AG04450 (cell line): ENCODE results near the gene ANKRD61. TPM values are rescaled to one million over a fixed set of nuclear protein-coding genes. Genes with fewer than 3 reads are reported as not detected.
"Not testable (repeated sequence)": the region's sequence is repeated elsewhere in the genome, so short reads cannot be mapped to it uniquely, and the experiment has no call there.

Source experiments
- CTCF ChIA-PET: fragments of 300-600, 350-600 bp; formaldehyde crosslinking; extraction: SDS; loops from one replicate; lab custom pipeline; 2022; ENCODE audit warnings: antibody characterized with exemption, inconsistent platforms; lab: Charles Lee
- POLR2A ChIA-PET: fragments of 350-600 bp; formaldehyde crosslinking; extraction: SDS; loops from one replicate; lab custom pipeline; 2021; ENCODE audit warnings: antibody characterized with exemption, inconsistent platforms; lab: Yijun Ruan, JAX
- DNase-seq: peaks from one replicate; pipeline ENCODE4 v3.0.0-alpha.2; 2011; ENCODE audit warnings: low read depth, low spot score
- H3K27ac ChIP-seq: one replicate; pipeline ENCODE4 v1.5.1; 2012; ENCODE audit warnings: low read depth, low read length, control low read depth
- H3K27me3 ChIP-seq: one replicate; pipeline ENCODE4 v1.6.0; 2012; ENCODE audit warnings: low read length; ENCODE audit not compliant: control insufficient read depth, insufficient read depth
- H3K4me3 ChIP-seq: 2 replicates; pipeline ENCODE4 v1.5.1; 2011; ENCODE audit warnings: mild to moderate bottlenecking, low read depth, low read length, control low read depth
- H3K9me3 ChIP-seq: 2 replicates; pipeline ENCODE4 v1.5.1; 2012; ENCODE audit warnings: low read length; ENCODE audit not compliant: control insufficient read depth, insufficient read depth
- polyA plus RNA-seq: library from polyadenylated mRNA; depleted of rRNA; stranded (reverse); fragments of >200 nt; gene quantifications from 2 replicates; pipeline ENCODE4 v1.2.3, GENCODE V29; 2011; rRNA removed
- small RNA-seq: library from RNA; depleted of rRNA; stranded (forward); fragments of <200 nt; gene quantifications from one replicate; pipeline ENCODE3, GENCODE V24; 2012; ENCODE audit warnings: low read depth; ENCODE audit not compliant: insufficient read length
- TF ChIP-seq, protein P1 (sequence below): IDR thresholded peaks from 2 replicates; pipeline ENCODE4 v1.5.1; 2011; ENCODE audit warnings: low read depth, low read length, control low read depth, inconsistent platforms

Gene ANKRD61
- polyA plus RNA-seq, 1 experiment: 0.22 TPM

DNA sequence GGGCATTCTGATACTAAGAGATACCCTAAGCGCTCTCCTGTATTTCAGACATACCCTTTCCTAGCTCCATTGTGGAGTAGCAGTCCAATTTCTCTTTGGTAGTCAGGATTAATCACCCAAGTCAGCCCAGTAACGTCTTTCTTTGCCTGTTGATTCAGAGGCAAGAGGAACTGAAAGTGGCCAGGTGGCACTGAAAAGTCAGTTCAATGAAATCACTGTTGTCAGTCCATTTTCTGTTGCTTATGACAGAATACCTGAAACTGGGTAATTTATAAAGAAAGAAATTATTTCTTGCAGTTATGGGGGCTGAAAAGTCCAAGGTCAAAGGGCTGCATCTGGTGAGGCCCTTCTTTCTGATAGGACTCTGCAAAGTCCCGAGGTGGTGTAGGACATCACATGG, 40.2 kb downstream of the ANKRD61 start:
- no peak for DNase-seq
- H3K27ac ChIP-seq: no peak overlapping the region
- no peaks in the 10 kb centered on the region for H3K27me3 ChIP-seq
- no peak overlapping the region for H3K4me3 ChIP-seq
- POLR2A ChIA-PET: interaction anchor here (0.6 kb wide), 1 partner anchor 611 kb away, joined by 5 read pairs; no protein-coding TSS in a partner anchor
- H3K9me3 ChIP-seq: no peaks in the 10 kb centered on the region
- TF ChIP-seq, protein P1, sequence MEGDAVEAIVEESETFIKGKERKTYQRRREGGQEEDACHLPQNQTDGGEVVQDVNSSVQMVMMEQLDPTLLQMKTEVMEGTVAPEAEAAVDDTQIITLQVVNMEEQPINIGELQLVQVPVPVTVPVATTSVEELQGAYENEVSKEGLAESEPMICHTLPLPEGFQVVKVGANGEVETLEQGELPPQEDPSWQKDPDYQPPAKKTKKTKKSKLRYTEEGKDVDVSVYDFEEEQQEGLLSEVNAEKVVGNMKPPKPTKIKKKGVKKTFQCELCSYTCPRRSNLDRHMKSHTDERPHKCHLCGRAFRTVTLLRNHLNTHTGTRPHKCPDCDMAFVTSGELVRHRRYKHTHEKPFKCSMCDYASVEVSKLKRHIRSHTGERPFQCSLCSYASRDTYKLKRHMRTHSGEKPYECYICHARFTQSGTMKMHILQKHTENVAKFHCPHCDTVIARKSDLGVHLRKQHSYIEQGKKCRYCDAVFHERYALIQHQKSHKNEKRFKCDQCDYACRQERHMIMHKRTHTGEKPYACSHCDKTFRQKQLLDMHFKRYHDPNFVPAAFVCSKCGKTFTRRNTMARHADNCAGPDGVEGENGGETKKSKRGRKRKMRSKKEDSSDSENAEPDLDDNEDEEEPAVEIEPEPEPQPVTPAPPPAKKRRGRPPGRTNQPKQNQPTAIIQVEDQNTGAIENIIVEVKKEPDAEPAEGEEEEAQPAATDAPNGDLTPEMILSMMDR: no peak
- CTCF ChIA-PET: no interaction called here

DNA sequence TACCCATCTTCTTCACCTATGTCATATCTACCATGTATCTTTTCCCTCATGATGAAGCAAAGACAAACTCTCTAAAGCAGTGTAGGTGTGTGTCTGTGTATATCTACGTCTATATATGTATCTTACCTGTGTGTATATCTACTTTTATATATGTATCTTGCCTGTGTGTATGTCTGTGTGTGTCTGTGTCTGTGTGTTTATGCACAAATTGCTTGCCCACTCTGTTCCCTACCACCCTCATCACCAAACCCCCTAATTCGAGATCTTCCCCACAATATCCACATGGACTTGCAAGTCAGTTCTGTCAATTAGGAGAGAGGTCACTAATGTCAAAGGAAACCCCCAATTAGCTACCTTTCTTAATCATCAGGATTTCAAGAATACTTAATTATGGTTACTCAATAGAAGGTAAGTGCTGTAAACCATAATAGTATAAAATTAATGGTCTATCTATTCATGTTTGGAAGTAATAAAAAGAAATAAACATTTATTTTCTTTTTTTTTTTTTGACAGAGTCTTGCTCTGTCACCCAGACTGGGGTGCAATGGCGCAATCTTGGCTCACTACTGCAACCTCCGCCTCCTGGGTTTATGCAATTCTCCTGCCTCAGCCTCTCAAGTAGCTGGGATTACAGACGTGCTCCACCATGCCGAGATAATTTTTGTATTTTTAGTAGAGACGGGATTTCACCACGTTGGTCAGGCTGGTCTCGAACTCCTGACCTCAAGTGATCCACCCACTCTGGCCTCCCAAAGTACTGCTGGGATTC, 43.6 kb downstream of the ANKRD61 start:
- H3K27ac ChIP-seq: no peak overlapping the region
- TF ChIP-seq, protein P1: no peak
- no peak overlapping the region for H3K4me3 ChIP-seq
- CTCF ChIA-PET: no interaction called here
- no peaks in the 10 kb centered on the region for H3K27me3 ChIP-seq
- no peak for DNase-seq
- H3K9me3 ChIP-seq: no peaks in the 10 kb centered on the region
- POLR2A ChIA-PET: interaction anchor here (0.7 kb wide), 1 partner anchor 521 kb away, joined by 3 read pairs; no protein-coding TSS in a partner anchor

DNA sequence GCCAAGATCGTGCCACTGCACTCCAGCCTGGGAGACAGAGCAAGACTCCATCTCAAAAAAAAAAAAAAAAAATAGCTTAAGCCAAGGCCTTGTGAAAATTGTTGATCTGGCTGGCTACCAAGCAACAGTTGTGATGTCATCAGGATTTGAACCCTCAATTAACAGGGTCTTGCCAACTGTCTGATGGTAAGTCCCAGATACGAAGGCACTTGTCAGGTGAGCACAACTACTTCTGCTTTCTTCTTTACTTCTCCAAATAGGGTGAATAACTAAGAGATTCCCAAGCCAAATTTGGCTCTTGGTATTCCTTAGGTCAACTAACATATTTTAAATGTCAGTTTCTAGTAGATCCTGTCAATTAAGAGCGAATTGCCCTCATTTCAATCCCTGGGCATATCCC, 47.4 kb downstream of the ANKRD61 start:
- no peak for DNase-seq
- Histone ChIP-seq H3K4me3 (no peak overlapping the region), H3K27me3 (no peaks in the 10 kb centered on the region), H3K27ac (no peak overlapping the region), H3K9me3 (no peaks in the 10 kb centered on the region)
- ChIA-PET CTCF (no interaction called here), POLR2A (no interaction called here)
- TF ChIP-seq, protein P1: no peak

DNA sequence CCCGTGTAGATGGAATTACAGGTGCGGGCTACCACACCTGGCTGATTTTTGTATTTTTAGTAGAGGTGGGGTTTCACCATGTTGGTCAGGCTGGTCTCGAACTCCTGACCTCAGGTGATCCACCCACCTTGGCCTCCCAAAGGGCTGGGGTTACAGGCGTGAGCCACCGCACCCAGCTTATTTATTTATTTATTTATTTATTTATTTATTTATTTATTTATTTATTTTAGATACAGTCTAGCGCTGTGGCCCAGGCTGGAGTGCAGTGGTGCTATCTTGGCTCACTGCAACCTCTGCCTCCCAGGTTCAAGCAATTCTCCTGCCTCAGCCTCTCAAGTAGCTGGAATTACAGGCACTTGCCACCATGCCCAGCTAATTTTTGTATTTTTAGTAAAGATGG, 51.9 kb downstream of the ANKRD61 start:
- H3K27ac ChIP-seq, H3K9me3 ChIP-seq, H3K4me3 ChIP-seq, H3K27me3 ChIP-seq, DNase-seq: not testable (repeated sequence)
- POLR2A ChIA-PET: interaction anchor here (0.6 kb wide), 1 partner anchor 26 kb away, joined by 5 read pairs; no protein-coding TSS in a partner anchor
- CTCF ChIA-PET: interaction anchor here (0.6 kb wide), 1 partner anchor 226 kb away, joined by 3 read pairs; no protein-coding TSS in a partner anchor

Small RNA genes lying within 50 kb of the gene (small RNA-seq; reads per million reads assigned to genes)
- not detected for gene RF00019
- not detected for gene RNU6-218P
- 2.2 reads per million for gene SNORA80D

Other genes starting within 250 kb of the ANKRD61 start
- 33.3 and 36.4 TPM in 2 replicates for gene RNF216, start 249.7 kb upstream of the ANKRD61 start, polyA plus RNA-seq
- gene OCM, start 150.6 kb upstream of the ANKRD61 start, polyA plus RNA-seq: not detected in 2 replicates
- 51.4 and 72.2 TPM in 2 replicates for gene CCZ1, start 132.6 kb upstream of the ANKRD61 start, polyA plus RNA-seq
- gene RSPH10B, start 60.7 kb upstream of the ANKRD61 start, polyA plus RNA-seq: 0.07 TPM in 1 of 2 replicates, not detected in the other
- 11.1 and 12.9 TPM in 2 replicates for gene PMS2, start 22.3 kb upstream of the ANKRD61 start, polyA plus RNA-seq
- 58.5 and 60.3 TPM in 2 replicates for gene AIMP2, start 22.1 kb upstream of the ANKRD61 start, polyA plus RNA-seq
- gene EIF2AK1, start 27.8 kb downstream of the ANKRD61 start, polyA plus RNA-seq: 77.2 and 98.7 TPM in 2 replicates
- gene USP42, start 73.6 kb downstream of the ANKRD61 start, polyA plus RNA-seq: 3.5 and 3.9 TPM in 2 replicates
- gene CYTH3, start 241.2 kb downstream of the ANKRD61 start, polyA plus RNA-seq: 28.5 and 30.2 TPM in 2 replicates